ENCODE data around the gene GPR37L1. TPM values are rescaled to one million over a fixed set of nuclear protein-coding genes. Genes with fewer than 3 reads are reported as not detected.
"Not testable (repeated sequence)": the region's sequence is repeated elsewhere in the genome, so short reads cannot be mapped to it uniquely, and the experiment has no call there.

GPR37L1 gene
- total RNA-seq, 1 donor from 2014 or later = not detected

- no peaks in the 10 kb centered on the region for H3K4me1 Mint-ChIP-seq (ENCODE audit: low read depth)
- no peak overlapping the region for H3K27ac Mint-ChIP-seq
- intact Hi-C loops (cut with micrococcal nuclease) = no loop called here
- H3K36me3 Mint-ChIP-seq (ENCODE audit: low read depth) = peaks cover 5% of the 10 kb centered on the region
- H3K27me3 Mint-ChIP-seq (ENCODE audit: insufficient read depth) = no peaks in the 10 kb centered on the region
- no peak overlapping the region for H3K4me3 Mint-ChIP-seq
- no peaks in the 10 kb centered on the region for H3K9me3 Mint-ChIP-seq
- DNase-seq (ENCODE audit: low spot score) = no peak
These were observed 10.3 kb downstream of the GPR37L1 start for GRCh38 chr1:202133001-202133400.

- peaks cover 8% of the 10 kb centered on the region for H3K36me3 Mint-ChIP-seq (ENCODE audit: low read depth)
- no peaks in the 10 kb centered on the region for H3K4me1 Mint-ChIP-seq (ENCODE audit: low read depth)
- H3K4me3 Mint-ChIP-seq = no peak overlapping the region
- intact Hi-C loops (cut with micrococcal nuclease) = no loop called here
- H3K9me3 Mint-ChIP-seq = no peaks in the 10 kb centered on the region
- H3K27me3 Mint-ChIP-seq (ENCODE audit: insufficient read depth) = no peaks in the 10 kb centered on the region
- no peak for DNase-seq (ENCODE audit: low spot score)
- H3K27ac Mint-ChIP-seq = no peak overlapping the region
These were observed 10.8 kb downstream of the GPR37L1 start for GRCh38 chr1:202133496-202133895.

DNA sequence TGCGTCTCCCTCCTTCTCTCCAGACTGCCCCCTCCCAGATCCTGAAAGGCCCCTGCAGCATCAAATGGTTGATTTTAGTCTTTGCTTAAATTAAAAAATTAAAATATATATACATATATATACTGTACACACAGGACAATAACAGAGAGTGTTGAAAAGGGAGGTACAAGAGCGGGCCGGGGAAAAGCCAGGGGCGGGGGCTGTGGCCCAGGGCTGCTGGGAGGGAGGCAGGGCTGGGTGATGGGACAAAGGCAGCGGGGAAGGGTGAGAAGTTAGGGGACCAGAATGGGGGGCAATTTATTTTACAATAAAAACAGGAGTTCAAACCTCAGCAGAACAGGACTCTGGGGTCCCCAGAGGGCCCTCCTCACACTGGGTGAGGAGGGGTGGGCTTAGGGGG, 11.3 kb downstream of the GPR37L1 start:
- no peaks in the 10 kb centered on the region for H3K4me1 Mint-ChIP-seq (ENCODE audit: low read depth)
- no peaks in the 10 kb centered on the region for H3K9me3 Mint-ChIP-seq
- H3K27me3 Mint-ChIP-seq (ENCODE audit: insufficient read depth) = no peaks in the 10 kb centered on the region
- intact Hi-C loops (cut with micrococcal nuclease) = no loop called here
- H3K36me3 Mint-ChIP-seq (ENCODE audit: low read depth) = peaks cover 10% of the 10 kb centered on the region
- DNase-seq (ENCODE audit: low spot score) = no peak
- no peak overlapping the region for H3K27ac Mint-ChIP-seq
- no peak overlapping the region for H3K4me3 Mint-ChIP-seq

DNA sequence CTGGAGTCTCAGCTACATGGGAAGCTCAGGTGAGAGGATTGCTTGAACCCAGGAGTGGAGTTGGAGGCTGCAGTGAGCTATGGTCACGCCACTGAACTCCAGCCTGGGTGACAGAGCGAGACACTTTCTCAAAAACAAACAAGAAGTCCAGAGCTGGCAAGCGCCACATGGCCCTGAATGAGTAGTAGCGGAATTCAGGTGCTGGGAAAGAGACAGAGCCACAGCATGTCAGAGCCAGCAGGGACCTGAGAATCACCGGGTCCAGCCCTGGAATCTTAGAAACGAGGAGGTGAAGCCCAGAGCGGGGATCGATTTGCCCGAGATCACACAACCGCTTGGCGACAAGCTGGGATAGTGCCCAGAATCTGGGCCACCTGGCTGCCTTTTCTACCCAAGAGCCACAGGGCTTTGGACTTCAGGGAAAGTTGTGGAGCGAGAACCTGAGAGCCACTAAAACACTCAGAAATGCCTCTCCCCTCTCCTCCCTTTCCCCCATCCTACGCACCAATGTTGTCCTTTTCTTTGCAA, 12.0 kb downstream of the GPR37L1 start:
- H3K4me3 Mint-ChIP-seq = no peak overlapping the region
- H3K36me3 Mint-ChIP-seq (ENCODE audit: low read depth) = peaks cover 10% of the 10 kb centered on the region
- no peak overlapping the region for H3K27ac Mint-ChIP-seq
- intact Hi-C loops (cut with micrococcal nuclease) = loop anchor here (1.0 kb wide), 4 partner anchors 9 to 238 kb away; no protein-coding TSS in a partner anchor
- no peaks in the 10 kb centered on the region for H3K4me1 Mint-ChIP-seq (ENCODE audit: low read depth)
- DNase-seq (ENCODE audit: low spot score) = no peak
- H3K27me3 Mint-ChIP-seq (ENCODE audit: insufficient read depth) = no peaks in the 10 kb centered on the region
- no peaks in the 10 kb centered on the region for H3K9me3 Mint-ChIP-seq

- Mint-ChIP-seq H3K9me3 (no peaks in the 10 kb centered on the region), H3K27ac (no peak overlapping the region), H3K4me1 (ENCODE audit: low read depth) (no peaks in the 10 kb centered on the region), H3K4me3 (no peak overlapping the region), H3K36me3 (ENCODE audit: low read depth) (peaks cover 10% of the 10 kb centered on the region), H3K27me3 (ENCODE audit: insufficient read depth) (no peaks in the 10 kb centered on the region)
- intact Hi-C loops (cut with micrococcal nuclease) = loop anchor here (1.0 kb wide), 4 partner anchors 8 to 239 kb away; no protein-coding TSS in a partner anchor
- peak; percentile 24 for DNase-seq (ENCODE audit: low spot score)
These were observed 12.6 kb downstream of the GPR37L1 start for GRCh38 chr1:202135221-202135721.

- no peaks in the 10 kb centered on the region for H3K27me3 Mint-ChIP-seq (ENCODE audit: insufficient read depth)
- no peak for DNase-seq (ENCODE audit: low spot score)
- H3K4me3 Mint-ChIP-seq = no peak overlapping the region
- H3K9me3 Mint-ChIP-seq = no peaks in the 10 kb centered on the region
- intact Hi-C loops (cut with micrococcal nuclease) = loop anchor here (10.0 kb wide), 1 partner anchor 1484 kb away; the partner anchor contains the start of gene ATP2B4
- peaks cover 11% of the 10 kb centered on the region for H3K36me3 Mint-ChIP-seq (ENCODE audit: low read depth)
- no peak overlapping the region for H3K27ac Mint-ChIP-seq
- H3K4me1 Mint-ChIP-seq (ENCODE audit: low read depth) = peaks cover 22% of the 10 kb centered on the region
These were observed 18.1 kb downstream of the GPR37L1 start for GRCh38 chr1:202140833-202141232.

DNA sequence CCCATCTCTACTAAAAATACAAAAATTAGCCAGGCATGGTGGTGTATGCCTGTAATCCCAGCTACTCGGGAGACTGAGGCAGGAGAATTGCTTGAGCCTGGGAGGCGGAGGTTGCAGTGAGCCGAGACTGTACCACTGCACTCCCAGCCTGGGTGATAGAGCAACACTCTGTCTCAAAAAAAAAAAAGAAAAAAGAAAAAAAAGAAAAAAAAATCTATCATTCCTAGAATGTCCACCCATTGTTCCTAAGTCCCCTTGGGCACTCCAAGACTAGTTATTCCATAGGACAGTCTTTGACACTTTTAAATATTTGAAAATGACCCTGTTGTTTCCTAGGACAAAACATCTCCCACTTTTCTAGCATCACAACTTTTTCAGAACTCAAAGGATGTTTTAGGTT, 18.8 kb downstream of the GPR37L1 start:
- not testable (repeated sequence) for H3K4me3 Mint-ChIP-seq; H3K9me3 Mint-ChIP-seq; H3K27ac Mint-ChIP-seq; H3K27me3 Mint-ChIP-seq (ENCODE audit: insufficient read depth); DNase-seq (ENCODE audit: low spot score)
- intact Hi-C loops (cut with micrococcal nuclease) = loop anchor here (10.0 kb wide), 1 partner anchor 1483 kb away; the partner anchor contains the start of gene ATP2B4
- peaks cover 22% of the 10 kb centered on the region for H3K4me1 Mint-ChIP-seq (ENCODE audit: low read depth)
- peaks cover 13% of the 10 kb centered on the region for H3K36me3 Mint-ChIP-seq (ENCODE audit: low read depth)

DNA sequence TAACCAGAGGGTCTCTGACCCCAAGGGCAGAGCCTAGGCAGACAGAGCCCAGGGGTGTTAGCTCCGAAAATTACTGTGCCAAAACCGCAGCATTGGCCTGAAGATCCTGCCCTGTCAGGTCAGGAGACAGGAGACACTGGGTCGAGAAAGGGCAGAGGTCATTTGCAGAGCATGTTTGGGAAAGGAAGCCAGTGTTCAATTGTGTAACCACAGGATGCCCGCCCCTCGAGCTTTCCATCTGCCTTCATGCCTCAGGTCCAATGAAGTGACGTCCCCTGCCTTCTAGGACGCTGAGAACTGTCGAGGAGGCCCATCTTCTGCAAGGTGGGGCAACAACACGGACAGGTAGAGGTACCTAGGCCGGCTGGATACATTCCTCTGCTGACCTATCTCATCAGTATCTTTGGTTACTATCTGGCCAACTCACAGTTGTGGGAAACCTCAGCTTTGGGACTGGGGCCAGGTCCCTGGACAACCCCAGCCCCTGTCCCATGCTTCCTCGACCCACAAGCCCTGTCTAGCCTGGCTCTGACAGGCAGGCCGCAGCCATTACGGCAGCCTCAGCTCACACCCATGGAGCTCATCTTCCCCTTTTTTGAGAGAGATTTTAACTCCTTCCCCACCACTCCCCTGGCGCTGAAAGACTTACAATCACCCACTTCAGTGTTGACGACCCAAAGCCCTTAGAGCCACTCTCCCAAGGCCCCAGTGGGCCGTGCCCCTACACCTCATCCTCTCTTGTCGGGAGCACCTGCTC, 20.5 kb downstream of the GPR37L1 start:
- no peaks in the 10 kb centered on the region for H3K9me3 Mint-ChIP-seq
- H3K4me3 Mint-ChIP-seq = peak overlapping the region; percentile 88
- intact Hi-C loops (cut with micrococcal nuclease) = loop anchor here (1.0 to 10.0 kb wide), 2 partner anchors 8 to 1482 kb away; partner anchors contain the start of gene ATP2B4
- DNase-seq (ENCODE audit: low spot score) = no peak
- peaks cover 22% of the 10 kb centered on the region for H3K4me1 Mint-ChIP-seq (ENCODE audit: low read depth)
- no peaks in the 10 kb centered on the region for H3K27me3 Mint-ChIP-seq (ENCODE audit: insufficient read depth)
- peak overlapping the region; percentile 75 for H3K27ac Mint-ChIP-seq
- peaks cover 15% of the 10 kb centered on the region for H3K36me3 Mint-ChIP-seq (ENCODE audit: low read depth)

- Mint-ChIP-seq H3K27ac (peak overlapping the region; percentile 75), H3K36me3 (ENCODE audit: low read depth) (peaks cover 17% of the 10 kb centered on the region), H3K27me3 (ENCODE audit: insufficient read depth) (no peaks in the 10 kb centered on the region), H3K4me1 (ENCODE audit: low read depth) (peaks cover 22% of the 10 kb centered on the region), H3K9me3 (no peaks in the 10 kb centered on the region), H3K4me3 (peak overlapping the region; percentile 88)
- intact Hi-C loops (cut with micrococcal nuclease) = loop anchor here (1.0 to 10.0 kb wide), 3 partner anchors 9 to 1481 kb away; partner anchors contain the start of genes ATP2B4 and IPO9
- DNase-seq (ENCODE audit: low spot score) = peak; percentile 45
These were observed 21.2 kb downstream of the GPR37L1 start for GRCh38 chr1:202143768-202144401.

- intact Hi-C loops (cut with micrococcal nuclease) = loop anchor here (1.0 to 10.0 kb wide), 4 partner anchors 15 to 1480 kb away; partner anchors contain the start of genes ATP2B4, IPO9 and TIMM17A
- Mint-ChIP-seq H3K27me3 (ENCODE audit: insufficient read depth) (no peaks in the 10 kb centered on the region), H3K36me3 (ENCODE audit: low read depth) (peaks cover 21% of the 10 kb centered on the region), H3K9me3 (no peaks in the 10 kb centered on the region), H3K27ac (peak within 1 kb of the TSS; percentile 91), H3K4me3 (peak within 1 kb of the TSS; percentile 88), H3K4me1 (ENCODE audit: low read depth) (peaks cover 26% of the 10 kb centered on the region)
- peak; percentile 71 for DNase-seq (ENCODE audit: low spot score)
These were observed 21.8 kb downstream of the GPR37L1 start, which contains the start of gene ARL8A for GRCh38 chr1:202144402-202145067. Gene ARL8A, minus strand, starts transcription at chr1:202144737. Its CDS starts 165 bp downstream, at chr1:202144572.

- H3K36me3 Mint-ChIP-seq (ENCODE audit: low read depth) = peaks cover 21% of the 10 kb centered on the region
- DNase-seq (ENCODE audit: low spot score) = no peak
- H3K27me3 Mint-ChIP-seq (ENCODE audit: insufficient read depth) = no peaks in the 10 kb centered on the region
- peaks cover 26% of the 10 kb centered on the region for H3K4me1 Mint-ChIP-seq (ENCODE audit: low read depth)
- peak overlapping the region; percentile 91 for H3K27ac Mint-ChIP-seq
- H3K9me3 Mint-ChIP-seq = no peaks in the 10 kb centered on the region
- peak overlapping the region; percentile 88 for H3K4me3 Mint-ChIP-seq
- intact Hi-C loops (cut with micrococcal nuclease) = loop anchor here (1.0 to 10.0 kb wide), 3 partner anchors 14 to 1480 kb away; partner anchors contain the start of genes ATP2B4 and TIMM17A
These were observed 22.5 kb downstream of the GPR37L1 start for GRCh38 chr1:202145068-202145743.

GRCh38 chr1:202145744-202146140, 23.0 kb downstream of the GPR37L1 start:
- DNase-seq (ENCODE audit: low spot score); H3K9me3 Mint-ChIP-seq; H3K27me3 Mint-ChIP-seq (ENCODE audit: insufficient read depth): not testable (repeated sequence)
- Mint-ChIP-seq H3K4me3 (peak overlapping the region; percentile 88), H3K36me3 (ENCODE audit: low read depth) (peaks cover 24% of the 10 kb centered on the region), H3K27ac (peak overlapping the region; percentile 91), H3K4me1 (ENCODE audit: low read depth) (peaks cover 26% of the 10 kb centered on the region)
- intact Hi-C loops (cut with micrococcal nuclease) = loop anchor here (1.0 to 10.0 kb wide), 3 partner anchors 14 to 1479 kb away; partner anchors contain the start of genes ATP2B4 and TIMM17A

Measured in activated T-helper 1 cell treated with anti-CD3 and anti-CD28 coated beads, Interleukin-12 subunit alpha, Interleukin-12 subunit beta, Interleukin-2, Interleukin-4 antibody, amounts not matched to agents 30 ng/mL and 10 ng/mL and 1 ng/mL, durations not matched to agents 14 hours and 24 hours and 36 hours (primary cell).